SK-N-MC (cell line): ENCODE data around the gene CYFIP2.

Experiments
- DNase-seq: peaks from one replicate; pipeline ENCODE4 v3.0.0-alpha.2; 2011; ENCODE audit warnings: low read depth, low spot score
- H3K27ac ChIP-seq: fragments of 200-600 bp; sonication (generic); 2 replicates; pipeline ENCODE4 v1.5.1; 2016; ENCODE audit warnings: mixed run types
- H3K36me3 ChIP-seq: fragments of 200-600 bp; sonication (generic); 2 replicates; pipeline ENCODE4 v1.6.1; 2017; ENCODE audit warnings: antibody characterized with exemption, low read length, mixed read lengths; ENCODE audit not compliant: insufficient read depth
- H3K4me3 ChIP-seq: fragments of 200-600 bp; sonication (generic); 2 replicates; pipeline ENCODE4 v1.5.1; 2016
- H3K9ac ChIP-seq: fragments of 200-600 bp; sonication (generic); 2 replicates; pipeline ENCODE4 v1.8.0; 2017; ENCODE audit warnings: mixed run types, mixed read lengths; ENCODE audit not compliant: insufficient read length
- H3K9me3 ChIP-seq: fragments of 200-600 bp; sonication (generic); 2 replicates; pipeline ENCODE4 v1.6.1; 2017; ENCODE audit warnings: low read depth, mild to moderate bottlenecking, antibody characterized with exemption, low read length, moderate library complexity, mixed read lengths
- EZH2 ChIP-seq: fragments of 200-600 bp; sonication (generic); IDR thresholded peaks from one replicate; pipeline ENCODE4 v1.6.1; 2017; ENCODE audit warnings: antibody characterized with exemption
- FOXP2 ChIP-seq: optimal IDR thresholded peaks from 2 replicates; pipeline ENCODE3; 2011; ENCODE audit warnings: mild to moderate bottlenecking, moderate library complexity; ENCODE audit not compliant: insufficient read depth; ENCODE audit errors: extremely low read length, control extremely low read depth
- POLR2AphosphoS5 ChIP-seq: IDR thresholded peaks from 2 replicates; pipeline ENCODE4 v1.6.1; 2012; ENCODE audit warnings: mild to moderate bottlenecking, low read depth, low read length, borderline replicate concordance

CYFIP2 gene

DNA sequence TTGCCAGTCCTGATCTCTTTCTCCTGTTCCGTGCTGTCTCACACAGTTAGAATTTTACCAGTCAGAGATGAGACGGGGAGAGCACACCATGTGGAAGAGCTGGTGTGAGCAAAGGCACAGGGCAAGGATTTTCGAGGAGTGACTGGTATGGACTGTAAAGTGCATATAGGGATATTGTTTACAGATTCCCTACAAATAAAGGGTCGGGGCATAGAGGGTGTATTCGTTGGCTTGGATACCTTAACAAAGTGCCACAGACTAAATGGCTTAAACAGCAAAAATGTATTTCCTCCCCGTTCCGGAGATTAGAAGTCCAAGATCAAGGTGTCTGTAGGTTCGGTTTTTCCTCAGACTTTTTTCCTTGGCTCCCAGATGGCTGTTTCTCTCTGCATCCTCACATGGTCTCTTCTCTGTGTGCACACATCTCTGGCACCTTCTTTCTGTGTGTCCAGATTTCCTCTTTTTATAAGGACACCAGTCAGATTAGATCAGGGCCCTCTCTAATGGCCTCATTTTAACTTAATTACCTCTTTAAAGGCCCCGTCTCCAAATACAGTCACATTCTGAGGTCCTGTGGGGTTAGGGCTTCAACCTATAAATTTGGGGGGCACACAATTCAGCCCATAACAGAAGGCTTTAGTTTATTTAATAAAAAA is 23.4 kb downstream of the CYFIP2 start:
- Histone ChIP-seq H3K36me3 (no peaks in the 10 kb centered on the region), H3K4me3 (no peak overlapping the region), H3K27ac (no peak overlapping the region), H3K9me3 (no peaks in the 10 kb centered on the region), H3K9ac (no peak overlapping the region)
- TF ChIP-seq EZH2: no peak
- TF ChIP-seq FOXP2: no peak
- no peak for TF ChIP-seq POLR2AphosphoS5
- DNase-seq: no peak

DNA sequence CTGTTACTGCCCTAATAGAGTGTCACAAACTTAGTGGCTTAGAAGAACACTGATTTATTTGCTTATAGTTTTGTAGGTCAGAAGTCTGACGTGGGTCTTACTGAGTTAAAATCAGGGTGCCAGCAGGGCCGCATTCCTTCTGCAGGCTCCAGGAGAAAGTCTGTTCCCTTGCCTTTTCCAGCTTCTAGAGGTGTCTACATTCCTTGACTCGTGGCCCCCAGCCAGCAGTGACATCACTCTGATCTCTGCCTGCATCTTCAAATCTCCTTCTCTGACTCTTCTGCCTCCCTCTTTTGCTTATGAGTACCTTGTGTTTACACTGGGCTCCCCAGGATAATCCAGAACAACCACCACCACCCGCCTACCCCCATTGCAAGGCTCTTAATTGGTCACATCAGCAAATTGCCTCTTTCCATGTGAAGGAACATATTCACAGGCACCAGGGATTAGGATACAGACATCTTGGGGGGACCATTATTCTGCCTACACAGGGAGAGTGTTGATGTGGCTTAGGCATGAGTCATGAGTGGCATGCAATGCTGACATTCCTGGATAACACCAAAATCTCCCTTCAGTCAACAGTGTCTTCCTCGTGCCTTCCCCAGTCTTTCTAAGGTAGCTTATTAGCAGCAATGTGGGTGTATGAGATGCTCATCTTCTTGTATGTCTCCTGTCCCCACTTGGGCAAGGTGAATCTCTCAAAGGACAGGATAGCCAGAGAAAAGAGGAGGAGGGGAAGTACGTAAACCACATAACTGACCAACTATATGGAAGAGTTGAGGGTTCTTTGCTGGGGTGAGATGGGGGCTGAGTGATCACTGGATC is 24.4 kb downstream of the CYFIP2 start:
- Histone ChIP-seq H3K4me3 (no peak overlapping the region), H3K9ac (no peak overlapping the region), H3K9me3 (no peaks in the 10 kb centered on the region), H3K27ac (no peak overlapping the region), H3K36me3 (no peaks in the 10 kb centered on the region)
- no peak for DNase-seq
- TF ChIP-seq POLR2AphosphoS5 (no peak), EZH2 (no peak), FOXP2 (no peak)

DNA sequence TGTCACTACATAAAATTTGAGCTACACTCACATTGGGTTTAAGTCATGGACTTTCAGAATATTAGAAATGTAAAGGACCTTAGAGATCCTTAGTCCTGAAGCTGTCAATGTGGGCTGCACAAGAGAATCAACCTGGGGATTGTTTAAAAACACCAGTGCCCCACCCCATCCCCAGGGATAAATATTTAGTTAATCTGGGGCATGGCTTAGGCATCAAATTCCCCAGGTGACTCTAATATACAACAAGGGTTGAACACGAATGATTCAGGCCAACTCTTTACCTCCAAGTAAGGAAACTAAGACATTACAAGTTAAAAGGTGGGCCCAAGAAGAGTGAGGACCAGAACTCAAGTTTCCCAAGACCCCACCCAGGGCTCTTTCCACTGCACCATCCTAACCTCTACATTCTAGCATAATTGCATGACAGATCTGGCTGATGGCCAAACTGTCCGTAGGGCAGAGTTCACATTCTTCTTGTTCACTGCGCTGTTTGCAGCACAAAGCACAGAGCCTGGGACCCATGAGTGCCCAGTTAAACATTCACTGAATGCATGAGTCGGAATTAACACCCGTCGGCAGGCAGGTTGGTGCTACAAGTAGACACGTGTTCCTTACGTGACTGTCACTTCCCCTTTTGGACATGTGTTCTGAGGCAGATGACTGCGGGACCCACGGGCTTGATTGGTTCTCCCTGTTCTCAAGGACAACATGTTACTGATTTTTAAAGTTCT is 25.2 kb downstream of the CYFIP2 start:
- H3K27ac ChIP-seq: no peak overlapping the region
- no peak for TF ChIP-seq POLR2AphosphoS5
- TF ChIP-seq FOXP2: no peak
- no peak for TF ChIP-seq EZH2
- no peak overlapping the region for H3K4me3 ChIP-seq
- H3K36me3 ChIP-seq: no peaks in the 10 kb centered on the region
- no peak for DNase-seq
- H3K9me3 ChIP-seq: no peaks in the 10 kb centered on the region
- H3K9ac ChIP-seq: no peak overlapping the region

DNA sequence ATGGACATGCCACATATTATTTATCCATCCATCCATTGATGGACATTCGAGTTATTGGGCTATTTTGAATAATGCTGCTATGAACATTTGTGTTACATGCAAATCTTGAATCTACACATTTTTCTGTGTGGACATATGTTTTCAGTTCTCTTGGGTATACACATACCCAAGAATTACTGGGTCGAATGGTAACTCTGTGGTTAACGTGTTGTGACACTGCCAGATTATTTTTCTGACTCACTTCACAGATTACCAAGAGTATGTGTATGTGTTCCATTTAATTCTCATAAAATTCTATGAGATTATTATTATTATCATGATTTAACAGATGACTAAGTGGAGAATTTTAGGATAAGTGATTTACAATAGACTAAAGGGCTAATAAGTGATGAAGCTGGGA is 26.7 kb downstream of the CYFIP2 start:
- TF ChIP-seq POLR2AphosphoS5 (no peak), EZH2 (no peak), FOXP2 (no peak)
- no peak overlapping the region for H3K4me3 ChIP-seq
- H3K9me3 ChIP-seq: no peaks in the 10 kb centered on the region
- H3K9ac ChIP-seq: no peak overlapping the region
- H3K27ac ChIP-seq: no peak overlapping the region
- no peak for DNase-seq
- no peaks in the 10 kb centered on the region for H3K36me3 ChIP-seq

DNA sequence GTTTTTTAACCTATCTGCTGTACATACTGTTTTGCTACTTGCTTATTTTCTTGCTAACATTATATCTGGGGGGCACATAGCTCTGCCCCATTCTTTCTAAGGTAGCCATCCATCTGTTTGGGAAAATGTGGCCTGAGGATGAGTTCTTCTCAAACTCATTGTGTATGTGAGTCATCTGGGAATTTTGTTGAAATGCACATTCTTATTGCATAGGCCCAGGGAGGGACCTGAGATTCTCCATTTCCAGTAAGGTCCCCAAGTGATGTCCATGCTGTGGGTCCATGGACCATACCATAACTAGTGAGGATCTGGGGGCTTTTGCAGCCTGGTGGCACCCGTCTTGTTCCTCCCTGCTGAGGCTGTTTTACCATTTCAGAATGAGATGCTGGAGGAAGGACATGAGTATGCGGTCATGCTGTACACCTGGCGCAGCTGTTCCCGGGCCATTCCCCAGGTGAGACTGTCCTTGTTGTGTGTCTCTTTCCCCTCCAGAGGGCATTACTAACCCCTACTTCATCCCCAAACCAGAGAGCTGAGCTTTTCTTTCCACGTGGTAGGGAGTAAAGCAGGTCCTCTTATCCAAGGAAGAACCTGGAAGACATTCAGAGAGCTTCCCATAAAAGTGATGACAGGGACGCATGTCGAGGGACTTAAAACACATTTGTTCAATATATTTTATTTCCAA is 28.6 kb downstream of the CYFIP2 start:
- no peaks in the 10 kb centered on the region for H3K9me3 ChIP-seq
- no peak for TF ChIP-seq FOXP2
- no peak for TF ChIP-seq POLR2AphosphoS5
- TF ChIP-seq EZH2: no peak
- no peaks in the 10 kb centered on the region for H3K36me3 ChIP-seq
- H3K9ac ChIP-seq: no peak overlapping the region
- H3K4me3 ChIP-seq: no peak overlapping the region
- H3K27ac ChIP-seq: no peak overlapping the region
- no peak for DNase-seq

DNA sequence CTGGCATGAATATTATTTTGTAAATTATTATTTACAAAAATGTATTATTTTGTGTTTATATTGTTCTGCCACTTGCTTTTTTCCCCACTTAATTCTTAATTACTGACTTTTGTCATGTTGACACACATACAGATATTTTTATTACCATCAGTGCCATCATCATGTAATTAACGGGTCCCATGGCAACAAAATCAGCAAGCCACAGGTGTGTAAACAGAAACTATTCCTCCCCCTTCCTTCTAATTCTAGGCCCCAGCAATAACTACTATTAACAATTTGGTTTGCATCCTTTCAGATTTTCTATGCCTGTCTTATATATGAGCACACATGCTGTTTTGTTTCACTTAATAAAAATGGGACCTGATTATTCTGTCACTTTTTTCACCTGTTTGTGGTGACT is 29.3 kb downstream of the CYFIP2 start:
- Histone ChIP-seq H3K36me3 (no peaks in the 10 kb centered on the region), H3K4me3 (no peak overlapping the region), H3K9ac (no peak overlapping the region), H3K9me3 (no peaks in the 10 kb centered on the region), H3K27ac (no peak overlapping the region)
- TF ChIP-seq POLR2AphosphoS5 (no peak), EZH2 (no peak), FOXP2 (no peak)
- no peak for DNase-seq

DNA sequence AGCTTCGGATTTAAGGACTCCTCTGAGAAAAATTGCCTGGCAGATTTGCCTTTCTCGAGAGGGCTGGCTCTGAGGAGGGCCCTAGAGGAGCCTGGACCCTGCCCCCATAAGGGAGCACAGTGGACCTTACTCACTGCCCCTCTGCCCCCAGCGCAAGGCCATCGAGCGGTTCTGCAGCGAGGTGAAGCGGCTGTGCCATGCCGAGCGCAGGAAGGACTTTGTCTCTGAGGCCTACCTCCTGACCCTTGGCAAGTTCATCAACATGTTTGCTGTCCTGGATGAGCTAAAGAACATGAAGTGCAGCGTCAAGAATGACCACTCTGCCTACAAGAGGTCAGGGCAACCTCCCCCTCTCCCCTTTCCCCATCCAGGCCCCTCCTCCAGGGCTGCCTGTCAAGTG is 34.6 kb downstream of the CYFIP2 start:
- H3K4me3 ChIP-seq: no peak overlapping the region
- H3K9ac ChIP-seq: no peak overlapping the region
- no peaks in the 10 kb centered on the region for H3K36me3 ChIP-seq
- DNase-seq: no peak
- H3K9me3 ChIP-seq: no peaks in the 10 kb centered on the region
- no peak overlapping the region for H3K27ac ChIP-seq
- TF ChIP-seq EZH2 (no peak), FOXP2 (no peak), POLR2AphosphoS5 (no peak)

DNA sequence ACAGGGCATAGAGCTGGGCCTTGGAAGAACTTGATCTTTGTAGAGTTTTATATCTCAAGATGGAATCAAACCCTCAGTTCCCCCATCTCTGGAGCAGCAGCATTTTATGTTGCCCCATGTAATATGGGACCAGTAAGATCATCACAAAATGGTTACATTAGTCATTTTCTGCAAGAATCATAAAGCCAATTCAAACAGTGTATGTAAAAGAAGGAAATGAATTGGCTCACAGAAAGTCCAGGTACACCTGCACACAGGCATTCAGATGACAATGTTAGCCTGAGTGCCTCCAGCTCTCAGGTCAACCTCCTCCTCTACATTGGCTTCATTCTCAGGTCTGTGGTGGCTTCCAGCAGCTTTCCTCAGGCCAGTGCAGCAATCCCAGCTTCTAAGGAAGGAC is 35.1 kb downstream of the CYFIP2 start:
- H3K4me3 ChIP-seq: no peak overlapping the region
- no peak overlapping the region for H3K9ac ChIP-seq
- H3K9me3 ChIP-seq: no peaks in the 10 kb centered on the region
- no peak overlapping the region for H3K27ac ChIP-seq
- H3K36me3 ChIP-seq: no peaks in the 10 kb centered on the region
- TF ChIP-seq POLR2AphosphoS5 (no peak), FOXP2 (no peak), EZH2 (no peak)
- DNase-seq: no peak
